GM04503 (cell line): ENCODE data around the gene CLEC7A.

Experiments used
- DNase-seq: peaks from one replicate; pipeline ENCODE4 v3.0.0-alpha.2; 2012; ENCODE audit warnings: low read depth

The CLEC7A gene

GRCh38 chr12:10130042-10130441, at the start of gene CLEC7A:
Gene CLEC7A (minus strand): TSS chr12:10130199. CDS start chr12:10130082, 117 bp downstream.
- no peak for DNase-seq

GRCh38 chr12:10179776-10180181, 49.8 kb upstream of the CLEC7A start:
- DNase-seq, result no peak

GRCh38 chr12:10178821-10179220, 48.8 kb upstream of the CLEC7A start, which contains the start of gene TMEM52B:
Gene TMEM52B (plus strand): TSS chr12:10179032. CDS start chr12:10179575, 543 bp downstream.
- DNase-seq, result no peak

GRCh38 chr12:10175846-10176636, 46.0 kb upstream of the CLEC7A start:
- no peak for DNase-seq

- no peak for DNase-seq
Measured at GRCh38 chr12:10174986-10175614, 45.1 kb upstream of the CLEC7A start.

- no peak for DNase-seq
Measured at GRCh38 chr12:10171973-10172728, 42.2 kb upstream of the CLEC7A start, which contains the start of gene OLR1. Gene OLR1 (minus strand): TSS chr12:10172132. CDS start chr12:10172077, 55 bp downstream.

- no peak for DNase-seq
Measured at GRCh38 chr12:10170216-10170615, 40.2 kb upstream of the CLEC7A start.

- DNase-seq, result no peak
Measured at GRCh38 chr12:10169104-10169503, 39.1 kb upstream of the CLEC7A start.

- no peak for DNase-seq
Measured at GRCh38 chr12:10167599-10167998, 37.6 kb upstream of the CLEC7A start.

GRCh38 chr12:10165421-10165820, 35.4 kb upstream of the CLEC7A start:
- DNase-seq, result no peak

GRCh38 chr12:10163084-10163483, 33.1 kb upstream of the CLEC7A start:
- DNase-seq, result no peak

- DNase-seq, result no peak
Measured at GRCh38 chr12:10160617-10161385, 30.8 kb upstream of the CLEC7A start.

GRCh38 chr12:10159280-10159679, 29.3 kb upstream of the CLEC7A start:
- DNase-seq, result no peak

GRCh38 chr12:10158406-10158805, 28.4 kb upstream of the CLEC7A start:
- no peak for DNase-seq

GRCh38 chr12:10155966-10156365, 26.0 kb upstream of the CLEC7A start:
- no peak for DNase-seq

GRCh38 chr12:10154145-10154496, 24.1 kb upstream of the CLEC7A start:
- DNase-seq, result no peak

- no peak for DNase-seq
Measured at GRCh38 chr12:10153271-10154144, 23.5 kb upstream of the CLEC7A start.

GRCh38 chr12:10151621-10152020, 21.6 kb upstream of the CLEC7A start:
- no peak for DNase-seq

GRCh38 chr12:10147714-10148403, 17.9 kb upstream of the CLEC7A start:
- DNase-seq, result no peak

GRCh38 chr12:10142976-10143589, 13.1 kb upstream of the CLEC7A start:
- no peak for DNase-seq
